HCT116 (cell line): ENCODE data around the gene SRP9. TPM values are rescaled to one million over a fixed set of nuclear protein-coding genes. Genes with fewer than 3 reads are reported as not detected.
A peak's percentile ranks its signal among the peaks of the same experiment; 100 is the strongest.

Experiments
- ATAC-seq: fragments of 200-7000 bp; cut with Tn5 transposase; 2 replicates; pipeline ENCODE4 v1.9.1; 2020; ENCODE audit warnings: mild to moderate bottlenecking, moderate library complexity
- BruUV-seq: library from RNA; stranded (reverse); fragments of 400-500 nt; replicated peaks from 2 replicates; lab custom pipeline; 2021; lab: Mats Ljungman, UMichigan
- CTCF ChIA-PET: fragments of 300-600 bp; sonication (Branson Sonifier 250); formaldehyde crosslinking; loops from one replicate; lab custom pipeline; 2021; ENCODE audit warnings: antibody characterized with exemption; lab: Charles Lee
- POLR2A ChIA-PET: fragments of 300-600, 350-600 bp; sonication (Branson Sonifier 250); formaldehyde crosslinking; loops from one replicate; lab custom pipeline; 2021; ENCODE audit warnings: antibody characterized with exemption; lab: Charles Lee
- RAD21 ChIA-PET, 2 experiments: fragments of 300-600 bp; sonication (Branson Sonifier 250); formaldehyde crosslinking; loops; one replicate each; lab custom pipeline; 2023; ENCODE audit warnings: low total read pairs in 2 of 2; ENCODE audit not compliant: uncharacterized antibody in 2 of 2, unreplicated experiment in 2 of 2, low non-redundant PET in 1 of 2; lab: Charles Lee
- DNase-seq: peaks from one replicate; pipeline ENCODE4 v3.0.0-alpha.2; 2010; ENCODE audit warnings: low read depth, low spot score
- H2AFZ ChIP-seq: fragments of 200-600 bp; shearing (Covaris generic), sonication (generic); 2 replicates; pipeline ENCODE4 v1.6.1; 2017; ENCODE audit warnings: low read depth, mixed run types, mixed read lengths, antibody characterized with exemption, low read length; ENCODE audit not compliant: poor library complexity, severe bottlenecking
- H3K27ac ChIP-seq: 2 replicates; pipeline ENCODE4 v1.5.1; 2012; ENCODE audit warnings: low read depth, low read length
- H3K27me3 ChIP-seq: fragments of 200-600 bp; sonication (generic); 2 replicates; pipeline ENCODE4 v1.6.1; 2016; ENCODE audit warnings: mixed run types, low read length, mixed read lengths; ENCODE audit not compliant: insufficient read depth
- H3K36me3 ChIP-seq, 2 experiments: fragments of 200-500 bp in 1 of 2; fragments of 200-600 bp in 1 of 2; sonication (Bioruptor generic) in 1 of 2; sonication (generic) in 1 of 2; 2 replicates each; pipeline versions ENCODE4 v1.5.1 to v1.6.1; 2014 to 2016; ENCODE audit warnings: low read length in 2 of 2, inconsistent platforms in 1 of 2, mixed read lengths in 1 of 2, mixed run types in 1 of 2; ENCODE audit not compliant: insufficient read depth in 2 of 2, control insufficient read depth in 1 of 2
- H3K4me1 ChIP-seq, 2 experiments: fragments of 200-600 bp in 1 of 2; sonication (generic) in 1 of 2; 2 replicates each; pipeline versions ENCODE4 v1.5.1 to v1.6.1; 2012 to 2017; ENCODE audit warnings: low read length in 2 of 2, inconsistent platforms in 1 of 2, mild to moderate bottlenecking in 1 of 2, mixed read lengths in 1 of 2, mixed run types in 1 of 2, moderate library complexity in 1 of 2; ENCODE audit not compliant: insufficient read depth in 2 of 2, control insufficient read depth in 1 of 2
- H3K4me2 ChIP-seq: fragments of 200-600 bp; sonication (generic); 2 replicates; pipeline ENCODE4 v1.6.1; 2017; ENCODE audit warnings: mixed run types, low read length, mixed read lengths
- H3K4me3 ChIP-seq, 2 experiments: fragments of 200-600 bp in 1 of 2; sonication (generic) in 1 of 2; replicated peaks in 1 of 2; 2 replicates each; pipeline ENCODE4 v1.5.1; 2011 to 2016; ENCODE audit warnings: low read length in 2 of 2, control low read depth in 1 of 2, low read depth in 1 of 2, mild to moderate bottlenecking in 1 of 2, mixed read lengths in 1 of 2, mixed run types in 1 of 2
- H3K79me2 ChIP-seq: fragments of 200-600 bp; sonication (generic); 2 replicates; pipeline ENCODE4 v1.6.1; 2017; ENCODE audit warnings: mild to moderate bottlenecking, mixed run types, low read length, moderate library complexity, mixed read lengths; ENCODE audit not compliant: insufficient read depth
- H3K9ac ChIP-seq: fragments of 200-600 bp; sonication (generic); 2 replicates; pipeline ENCODE4 v1.6.1; 2016; ENCODE audit warnings: low read length, mixed read lengths
- H3K9me2 ChIP-seq: fragments of 200-600 bp; sonication (generic), shearing (Covaris generic); 2 replicates; pipeline ENCODE4 v1.6.1; 2017; ENCODE audit warnings: mixed run types, mild to moderate bottlenecking, moderate library complexity; ENCODE audit not compliant: insufficient read depth
- H3K9me3 ChIP-seq, 2 experiments: fragments of 200-500 bp in 1 of 2; fragments of 200-600 bp in 1 of 2; sonication (Bioruptor generic) in 1 of 2; sonication (generic) in 1 of 2; 2 replicates each; pipeline ENCODE4 v1.6.1; 2014 to 2017; ENCODE audit warnings: low read length in 2 of 2, mixed read lengths in 2 of 2, inconsistent platforms in 1 of 2, low read depth in 1 of 2, mild to moderate bottlenecking in 1 of 2, mixed run types in 1 of 2, moderate library complexity in 1 of 2; ENCODE audit not compliant: control insufficient read depth in 1 of 2, insufficient read depth in 1 of 2
- H4K20me1 ChIP-seq: fragments of 200-600 bp; sonication (generic), shearing (Covaris generic); 2 replicates; pipeline ENCODE4 v1.6.1; 2017; ENCODE audit warnings: mixed run types, mild to moderate bottlenecking, moderate library complexity; ENCODE audit not compliant: insufficient read depth
- CBX3 ChIP-seq: IDR thresholded peaks from 2 replicates; pipeline ENCODE4 v1.6.1; 2012; ENCODE audit warnings: low read depth
- CEBPB ChIP-seq: IDR thresholded peaks from 2 replicates; pipeline ENCODE4 v1.6.1; 2012; ENCODE audit warnings: low read depth
- EGR1 ChIP-seq: IDR thresholded peaks from 2 replicates; pipeline ENCODE4 v1.6.1; 2012; ENCODE audit warnings: low read depth
- ELF1 ChIP-seq: IDR thresholded peaks from 2 replicates; pipeline ENCODE4 v1.6.1; 2012; ENCODE audit warnings: low read depth, borderline replicate concordance
- JUND ChIP-seq: IDR thresholded peaks from 2 replicates; pipeline ENCODE4 v1.6.1; 2012
- POLR2A ChIP-seq: IDR thresholded peaks from 2 replicates; pipeline ENCODE4 v1.7.0; 2011; ENCODE audit warnings: borderline replicate concordance; ENCODE audit not compliant: insufficient read depth, insufficient read length; ENCODE audit errors: extremely low read depth
- RAD21 ChIP-seq: IDR thresholded peaks from 2 replicates; pipeline ENCODE4 v1.6.1; 2012; ENCODE audit warnings: low read depth, mild to moderate bottlenecking
- SP1 ChIP-seq: IDR thresholded peaks from 2 replicates; pipeline ENCODE4 v1.6.1; 2012; ENCODE audit warnings: low read depth
- SRF ChIP-seq: IDR thresholded peaks from 2 replicates; pipeline ENCODE4 v1.6.1; 2012; ENCODE audit warnings: low read depth
- TCF7L2 ChIP-seq: IDR thresholded peaks from 2 replicates; pipeline ENCODE4 v1.7.0; 2011; ENCODE audit warnings: borderline replicate concordance, inconsistent platforms; ENCODE audit not compliant: insufficient read depth, insufficient read length; ENCODE audit errors: extremely low read depth
- intact Hi-C: fragments of 100-400 bp; cut with micrococcal nuclease; formaldehyde crosslinking; loops from 2 replicates; pipeline ENCODE4 v1.10.0; 2022
- total RNA-seq: library from RNA; stranded (reverse); gene quantifications from one replicate; pipeline ENCODE4 v1.2.1, GENCODE V29; 2021; ENCODE audit not compliant: unreplicated experiment
- TF ChIP-seq, protein P1 (sequence below): IDR thresholded peaks from 2 replicates; pipeline ENCODE4 v1.6.1; 2012
- TF ChIP-seq, protein P2 (sequence below): IDR thresholded peaks from 2 replicates; pipeline ENCODE4 v1.6.1; 2012
- TF ChIP-seq, protein P3 (sequence below), 3 experiments: fragments of 200-600 bp in 1 of 3; sonication (generic) in 1 of 3; IDR thresholded peaks in 2 of 3; conservative IDR thresholded peaks in 1 of 3; 2 replicates each; pipeline ENCODE4 v1.5.1; 2012 to 2017; ENCODE audit warnings: low read depth in 2 of 3, low read length in 2 of 3, antibody characterized with exemption in 1 of 3, borderline replicate concordance in 1 of 3, control low read depth in 1 of 3, mild to moderate bottlenecking in 1 of 3, mixed read lengths in 1 of 3, mixed run types in 1 of 3, moderate library complexity in 1 of 3; ENCODE audit not compliant: insufficient read depth in 1 of 3

SRP9 gene
- total RNA-seq, 1 experiment from 2014 or later = 220 TPM

DNA sequence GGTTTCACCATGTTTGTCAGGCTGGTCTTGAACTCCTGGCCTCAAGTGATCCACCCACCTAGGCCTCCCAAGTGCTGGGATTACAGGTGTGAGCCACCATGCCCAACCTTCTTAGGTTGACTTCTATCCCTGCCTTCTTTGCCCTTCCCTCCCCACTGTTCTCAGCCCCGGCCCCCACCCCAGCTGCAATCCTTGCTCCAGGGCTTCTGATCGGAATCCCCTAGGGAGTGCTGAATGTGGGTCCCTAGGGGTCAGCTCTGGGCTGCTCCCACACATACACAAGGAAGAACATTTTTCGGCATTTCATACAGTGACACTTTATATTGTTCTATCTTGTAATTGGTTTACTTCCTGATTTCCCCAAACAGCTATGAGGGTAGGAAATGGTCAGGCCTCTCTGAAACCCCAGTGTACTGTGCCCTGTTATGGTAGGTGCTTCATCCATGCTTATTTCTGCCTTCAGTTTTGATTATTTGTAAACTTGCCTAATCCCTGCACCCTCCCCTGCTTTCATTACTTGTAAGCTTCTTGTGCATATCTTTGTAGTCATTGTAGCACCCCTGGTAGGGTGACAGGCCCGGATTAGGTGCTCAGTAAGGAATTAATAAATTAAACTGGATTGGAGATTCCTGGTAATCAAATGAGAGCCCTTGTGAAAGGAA is 5.8 kb upstream of the SRP9 start:
- Histone ChIP-seq H3K4me3 (no peak overlapping the region), H3K27me3 (no peaks in the 10 kb centered on the region), H3K36me3 (no peaks in the 10 kb centered on the region), H3K27ac (no peak overlapping the region), H3K79me2 (no peaks in the 10 kb centered on the region), H3K9ac (no peak overlapping the region), H4K20me1 (no peaks in the 10 kb centered on the region), H2AFZ (peak overlapping the region; percentile 89), H3K4me2 (peak overlapping the region; percentile 20; the same call in 1 of the 2 replicates), H3K9me2 (no peaks in the 10 kb centered on the region), H3K4me1 (peaks cover 10 to 27% of the 10 kb centered on the region in 2 experiments; a peak in 2 of 4 replicates), H3K9me3 (no peaks in the 10 kb centered on the region)
- ChIA-PET POLR2A (interaction anchor here (1.3 kb wide), 1 partner anchor 8 kb away, joined by 3 read pairs; no protein-coding TSS in a partner anchor), RAD21 (interaction anchor here in 1 of 2 experiments (0.5 to 0.9 kb wide), 2 partner anchors 63 to 290 kb away, joined by 3 to 4 read pairs; no protein-coding TSS in a partner anchor), CTCF (interaction anchor here (0.5 to 3.6 kb wide), 17 partner anchors 24 to 330 kb away, joined by 3 to 25 read pairs (median 4); partner anchors contain the start of genes EPHX1 and PYCR2)
- no peak for DNase-seq
- TF ChIP-seq, protein P1, sequence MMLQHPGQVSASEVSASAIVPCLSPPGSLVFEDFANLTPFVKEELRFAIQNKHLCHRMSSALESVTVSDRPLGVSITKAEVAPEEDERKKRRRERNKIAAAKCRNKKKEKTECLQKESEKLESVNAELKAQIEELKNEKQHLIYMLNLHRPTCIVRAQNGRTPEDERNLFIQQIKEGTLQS = no peak
- TF ChIP-seq CEBPB (no peak), JUND (no peak), POLR2A (no peak)
- TF ChIP-seq, protein P2, sequence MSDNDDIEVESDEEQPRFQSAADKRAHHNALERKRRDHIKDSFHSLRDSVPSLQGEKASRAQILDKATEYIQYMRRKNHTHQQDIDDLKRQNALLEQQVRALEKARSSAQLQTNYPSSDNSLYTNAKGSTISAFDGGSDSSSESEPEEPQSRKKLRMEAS = no peak
- intact Hi-C loops = loop anchor here (1.0 to 10.0 kb wide), 5 partner anchors 113 to 296 kb away; partner anchors contain the start of genes LEFTY1 and TMEM63A
- peak; percentile 45 for ATAC-seq
- BruUV-seq = no TSS peak

DNA sequence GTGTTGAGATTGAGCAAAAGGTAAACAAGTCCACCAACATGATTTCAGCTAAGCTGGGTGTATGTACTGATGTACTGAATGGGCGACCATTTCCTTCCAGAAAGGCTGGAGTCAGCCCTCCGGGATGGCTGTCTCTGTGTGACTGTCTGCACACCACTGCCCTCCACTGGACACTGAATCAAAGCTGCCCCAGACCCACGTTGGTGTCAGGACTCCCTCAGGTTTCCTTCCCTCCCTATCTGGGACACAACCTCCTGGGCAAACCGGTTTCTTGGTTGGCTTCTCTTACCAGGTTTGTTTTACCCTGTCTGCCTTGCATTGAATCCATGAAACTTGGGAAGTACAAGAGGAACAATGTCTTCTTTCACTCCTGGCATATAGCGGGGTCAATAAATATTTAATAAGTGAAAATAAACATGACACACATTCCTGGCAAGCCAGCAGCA is 5.3 kb upstream of the SRP9 start:
- DNase-seq (peak; percentile 79), ATAC-seq (peak; percentile 98)
- Histone ChIP-seq H3K36me3 (no peaks in the 10 kb centered on the region), H3K9me3 (no peaks in the 10 kb centered on the region), H3K27ac (no peak overlapping the region), H3K4me2 (peak overlapping the region; percentile 20; the same call in 1 of the 2 replicates), H3K4me3 (no peak overlapping the region), H3K27me3 (no peaks in the 10 kb centered on the region), H3K9me2 (no peaks in the 10 kb centered on the region), H3K4me1 (peaks cover 6 to 27% of the 10 kb centered on the region in 2 experiments; a peak in 1 of 4 replicates), H3K9ac (no peak overlapping the region), H4K20me1 (no peaks in the 10 kb centered on the region), H2AFZ (peak overlapping the region; percentile 89), H3K79me2 (no peaks in the 10 kb centered on the region)
- ChIA-PET CTCF (interaction anchor here (0.5 to 3.6 kb wide), 20 partner anchors 25 to 331 kb away, joined by 3 to 25 read pairs (median 4); partner anchors contain the start of genes EPHX1 and PYCR2), RAD21 (interaction anchor here (0.7 to 0.9 kb wide), 2 partner anchors 290 to 298 kb away, joined by 3 to 4 read pairs; no protein-coding TSS in a partner anchor), POLR2A (interaction anchor here (0.6 to 1.3 kb wide), 2 partner anchors 9 to 113 kb away, joined by 3 read pairs; no protein-coding TSS in a partner anchor)
- no TSS peak for BruUV-seq
- intact Hi-C loops = loop anchor here (1.0 to 10.0 kb wide), 5 partner anchors 112 to 297 kb away; partner anchors contain the start of genes LEFTY1 and TMEM63A
- TF ChIP-seq, protein P1 = no peak
- no peak for TF ChIP-seq EGR1
- TF ChIP-seq TCF7L2 = no peak
- peak; percentile 99 for TF ChIP-seq RAD21
- TF ChIP-seq CBX3 = no peak; the same call in 1 of the 2 replicates
- TF ChIP-seq SRF = no peak
- no peak for TF ChIP-seq SP1
- no peak for TF ChIP-seq ELF1
- TF ChIP-seq, protein P3, sequence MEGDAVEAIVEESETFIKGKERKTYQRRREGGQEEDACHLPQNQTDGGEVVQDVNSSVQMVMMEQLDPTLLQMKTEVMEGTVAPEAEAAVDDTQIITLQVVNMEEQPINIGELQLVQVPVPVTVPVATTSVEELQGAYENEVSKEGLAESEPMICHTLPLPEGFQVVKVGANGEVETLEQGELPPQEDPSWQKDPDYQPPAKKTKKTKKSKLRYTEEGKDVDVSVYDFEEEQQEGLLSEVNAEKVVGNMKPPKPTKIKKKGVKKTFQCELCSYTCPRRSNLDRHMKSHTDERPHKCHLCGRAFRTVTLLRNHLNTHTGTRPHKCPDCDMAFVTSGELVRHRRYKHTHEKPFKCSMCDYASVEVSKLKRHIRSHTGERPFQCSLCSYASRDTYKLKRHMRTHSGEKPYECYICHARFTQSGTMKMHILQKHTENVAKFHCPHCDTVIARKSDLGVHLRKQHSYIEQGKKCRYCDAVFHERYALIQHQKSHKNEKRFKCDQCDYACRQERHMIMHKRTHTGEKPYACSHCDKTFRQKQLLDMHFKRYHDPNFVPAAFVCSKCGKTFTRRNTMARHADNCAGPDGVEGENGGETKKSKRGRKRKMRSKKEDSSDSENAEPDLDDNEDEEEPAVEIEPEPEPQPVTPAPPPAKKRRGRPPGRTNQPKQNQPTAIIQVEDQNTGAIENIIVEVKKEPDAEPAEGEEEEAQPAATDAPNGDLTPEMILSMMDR (IDR thresholded peaks at IDR 0.05 in 2 of 3, conservative IDR thresholded peaks at IDR 0.05 in 1 of 3; ENCODE audit: borderline replicate concordance in 1 of 3, insufficient read depth in 1 of 3, low read depth in 2 of 3, low read length in 2 of 3) = peak; percentile 89 to 97 (median 93)
- TF ChIP-seq JUND = no peak
